Upper lobe of left lung (tissue), 6 donors: Measurements from ENCODE around the gene CABCOCO1. TPM values are rescaled to one million over a fixed set of nuclear protein-coding genes. Genes with fewer than 3 reads are reported as not detected.

Source experiments
- ATAC-seq, 2 donors: fragments of 200-7000 bp; cut with Tn5 transposase; one replicate each; pipeline ENCODE4 v1.9.1; 2022; ENCODE audit warnings: mild to moderate bottlenecking in 2 of 2, moderate library complexity in 2 of 2; ENCODE audit not compliant: low FRiP score in 2 of 2
- DNase-seq, 2 donors: peaks; one replicate each; pipeline ENCODE4 v3.0.0-alpha.2; 2019 to 2020
- H3K27ac ChIP-seq, 4 donors: fragments of 200-600 bp; sonication (generic); one replicate each; pipeline ENCODE4 v1.5.1; 2016 to 2019
- H3K27me3 ChIP-seq, 4 donors: fragments of 200-600 bp; sonication (generic); one replicate each; pipeline ENCODE4 v1.5.1; 2017 to 2019
- H3K36me3 ChIP-seq, 4 donors: fragments of 200-600 bp; sonication (generic); one replicate each; pipeline ENCODE4 v1.5.1; 2016 to 2019
- H3K4me1 ChIP-seq, 4 donors: fragments of 200-600 bp; sonication (generic); one replicate each; pipeline ENCODE4 v1.5.1; 2018 to 2019
- H3K4me3 ChIP-seq, 4 donors: fragments of 200-600 bp; sonication (generic); one replicate each; pipeline ENCODE4 v1.5.1; 2017 to 2019; ENCODE audit warnings: mild to moderate bottlenecking in 2 of 4, moderate library complexity in 1 of 4
- H3K9me3 ChIP-seq, 4 donors: fragments of 200-600 bp; sonication (generic); one replicate each; pipeline ENCODE4 v1.5.1; 2018 to 2019
- EP300 ChIP-seq, 4 donors: sonication (generic); formaldehyde crosslinking; IDR thresholded peaks; one replicate each; pipeline ENCODE4 v1.5.1; 2017; ENCODE audit warnings: antibody characterized with exemption in 4 of 4, control low read depth in 2 of 4
- POLR2A ChIP-seq, 4 donors: fragments of 450-650 bp; IDR thresholded peaks; one replicate each; pipeline ENCODE4 v1.5.1; 2016 to 2017; ENCODE audit warnings: antibody characterized with exemption in 4 of 4, mild to moderate bottlenecking in 2 of 4
- POLR2AphosphoS5 ChIP-seq, 2 donors: sonication (generic); formaldehyde crosslinking; IDR thresholded peaks; one replicate each; pipeline ENCODE4 v1.5.1; 2017; ENCODE audit warnings: antibody characterized with exemption in 2 of 2
- WGBS, 2 donors: methylation state at CpG; one replicate each; pipeline ENCODE4 v1.1.5; 2017 to 2018; 5-methylcytosine and 5-hydroxymethylcytosine counted together
- total RNA-seq, 6 donors: library from RNA; depleted of rRNA in 4 of 6; stranded (reverse); fragments of >200 nt in 4 of 6; gene quantifications; one replicate each; pipeline versions ENCODE4 v1.1.0 to v1.2.1, GENCODE V29; 2016 to 2021
- TF ChIP-seq, protein P1 (sequence below), 6 experiments: fragments of 450-650 bp in 4 of 6; fragments of 200-600 bp in 2 of 6; sonication (generic) in 2 of 6; IDR thresholded peaks; one replicate each; pipeline ENCODE4 v1.5.1; 2016 to 2019; ENCODE audit warnings: antibody characterized with exemption in 6 of 6
- donor health status: DM: no; HTN: no; CAD: no; lungs with moderate emphysema.
- donor health status: DM: no; HTN: yes; CAD: no; lungs with severe emphysema.

The CABCOCO1 gene
- total RNA-seq, 6 donors from 2014 or later = 1.3 to 12.2 (median 2.3) TPM; not detected in 1

DNA sequence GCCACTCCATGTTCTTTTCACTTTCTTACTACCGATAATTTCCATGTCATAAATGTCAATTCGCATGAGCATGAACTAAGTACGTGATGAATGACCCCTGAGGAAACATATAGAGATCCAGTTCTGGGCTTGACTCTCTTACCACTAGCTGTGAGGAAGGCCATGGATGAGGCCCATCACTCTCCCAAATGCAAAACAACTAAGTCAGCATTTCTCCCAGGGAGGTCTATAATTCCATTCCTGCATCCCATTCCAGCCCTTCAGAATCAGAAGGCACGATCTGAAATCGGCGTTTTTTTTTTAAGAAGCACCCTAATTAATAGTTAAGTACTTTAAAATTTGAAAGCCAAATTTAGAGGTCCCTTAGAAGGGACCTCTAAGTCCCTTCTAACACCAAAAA lies 116.5 kb downstream of the CABCOCO1 start:
- H3K27ac ChIP-seq = no peak overlapping the region
- DNase-seq (no peak), ATAC-seq (no peak)
- no peaks in the 10 kb centered on the region for H3K27me3 ChIP-seq
- H3K4me1 ChIP-seq = peaks cover 0 to 10% (median 2%) of the 10 kb centered on the region in 4 donors
- TF ChIP-seq POLR2AphosphoS5 (IDR thresholded peaks at IDR 0.05) (no peak), EP300 (IDR thresholded peaks at IDR 0.05) (no peak)
- H3K4me3 ChIP-seq = no peak overlapping the region
- H3K36me3 ChIP-seq = no peaks in the 10 kb centered on the region
- no peaks in the 10 kb centered on the region for H3K9me3 ChIP-seq
- 88 to 89% methylated on average over 6 of the region's 6 CpGs for WGBS, 2 donors

DNA sequence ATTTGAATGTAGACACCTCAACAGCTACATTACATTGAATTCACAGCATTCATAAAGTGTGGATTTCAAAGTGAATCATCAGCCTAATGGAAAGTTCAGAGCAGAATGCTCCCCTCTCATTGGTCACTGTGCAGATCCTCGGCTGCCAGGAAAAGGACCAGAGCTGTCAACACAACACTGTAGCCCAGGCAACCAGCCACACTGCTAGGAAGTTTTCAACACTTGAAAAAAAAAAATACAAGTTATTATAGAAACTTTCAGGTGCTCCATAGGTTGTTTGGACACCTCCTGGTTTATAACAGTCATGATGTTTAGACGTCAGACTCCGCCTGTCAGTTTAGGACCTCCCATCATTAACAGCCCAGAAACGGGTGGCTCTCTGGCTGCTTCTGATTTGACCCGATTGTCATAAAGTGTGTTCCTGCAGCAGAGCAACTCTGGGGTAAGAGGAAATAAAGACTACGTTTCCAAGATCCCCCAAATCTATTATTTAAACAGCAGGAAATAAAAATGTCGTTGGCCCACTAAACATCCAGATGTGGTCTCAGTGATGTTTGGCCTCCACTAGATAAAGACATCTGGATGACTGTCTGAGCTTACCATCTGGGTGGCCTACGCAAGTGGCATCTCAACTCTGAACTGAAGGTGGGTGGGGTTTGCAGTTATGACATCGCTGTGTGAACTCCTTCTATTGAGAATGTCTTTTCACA lies 117.4 kb downstream of the CABCOCO1 start:
- WGBS, 2 donors = 39 to 47% methylated on average over 9 of the region's 9 CpGs
- Histone ChIP-seq H3K36me3 (no peaks in the 10 kb centered on the region), H3K4me3 (no peak overlapping the region), H3K27me3 (no peaks in the 10 kb centered on the region), H3K9me3 (no peaks in the 10 kb centered on the region), H3K4me1 (peaks cover 0 to 10% (median 2%) of the 10 kb centered on the region in 4 donors), H3K27ac (peak overlapping the region in 1 of 4 donors; percentile 48)
- no peak for TF ChIP-seq POLR2A (IDR thresholded peaks at IDR 0.05)
- no peak for TF ChIP-seq EP300 (IDR thresholded peaks at IDR 0.05)
- TF ChIP-seq, protein P1, sequence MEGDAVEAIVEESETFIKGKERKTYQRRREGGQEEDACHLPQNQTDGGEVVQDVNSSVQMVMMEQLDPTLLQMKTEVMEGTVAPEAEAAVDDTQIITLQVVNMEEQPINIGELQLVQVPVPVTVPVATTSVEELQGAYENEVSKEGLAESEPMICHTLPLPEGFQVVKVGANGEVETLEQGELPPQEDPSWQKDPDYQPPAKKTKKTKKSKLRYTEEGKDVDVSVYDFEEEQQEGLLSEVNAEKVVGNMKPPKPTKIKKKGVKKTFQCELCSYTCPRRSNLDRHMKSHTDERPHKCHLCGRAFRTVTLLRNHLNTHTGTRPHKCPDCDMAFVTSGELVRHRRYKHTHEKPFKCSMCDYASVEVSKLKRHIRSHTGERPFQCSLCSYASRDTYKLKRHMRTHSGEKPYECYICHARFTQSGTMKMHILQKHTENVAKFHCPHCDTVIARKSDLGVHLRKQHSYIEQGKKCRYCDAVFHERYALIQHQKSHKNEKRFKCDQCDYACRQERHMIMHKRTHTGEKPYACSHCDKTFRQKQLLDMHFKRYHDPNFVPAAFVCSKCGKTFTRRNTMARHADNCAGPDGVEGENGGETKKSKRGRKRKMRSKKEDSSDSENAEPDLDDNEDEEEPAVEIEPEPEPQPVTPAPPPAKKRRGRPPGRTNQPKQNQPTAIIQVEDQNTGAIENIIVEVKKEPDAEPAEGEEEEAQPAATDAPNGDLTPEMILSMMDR (IDR thresholded peaks at IDR 0.05) = no peak
- no peak for TF ChIP-seq POLR2AphosphoS5 (IDR thresholded peaks at IDR 0.05)
- ATAC-seq (peak; percentile 77 to 86), DNase-seq (peak in 1 of 2 donors; percentile 48)

DNA sequence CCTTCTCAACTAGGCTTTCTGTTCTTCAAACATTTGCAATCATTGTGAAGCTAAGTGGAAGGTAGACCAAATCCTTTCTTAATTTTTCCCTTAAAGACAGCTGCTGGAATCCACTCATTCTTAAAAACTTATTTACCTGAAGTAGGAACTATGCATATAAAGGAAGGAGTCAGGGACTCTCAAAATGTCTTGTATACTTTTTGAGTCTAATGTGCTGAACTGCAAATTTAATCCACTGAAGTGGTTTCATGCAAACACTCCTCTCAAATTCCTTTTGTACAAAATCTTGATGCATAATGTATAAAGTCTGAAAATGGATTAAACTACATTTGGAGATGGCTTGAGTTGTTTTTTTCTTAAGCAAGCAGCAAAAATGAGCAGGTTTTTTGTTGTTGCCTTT lies 118.0 kb downstream of the CABCOCO1 start:
- no peak for TF ChIP-seq POLR2AphosphoS5 (IDR thresholded peaks at IDR 0.05)
- TF ChIP-seq POLR2A (IDR thresholded peaks at IDR 0.05) = no peak
- no peak for TF ChIP-seq EP300 (IDR thresholded peaks at IDR 0.05)
- TF ChIP-seq, protein P1 (IDR thresholded peaks at IDR 0.05) = no peak
- ATAC-seq (no peak), DNase-seq (no peak)
- Histone ChIP-seq H3K27me3 (no peaks in the 10 kb centered on the region), H3K9me3 (no peaks in the 10 kb centered on the region), H3K36me3 (no peaks in the 10 kb centered on the region), H3K4me1 (peaks cover 0 to 10% (median 2%) of the 10 kb centered on the region in 4 donors), H3K27ac (peak overlapping the region in 1 of 4 donors; percentile 48), H3K4me3 (no peak overlapping the region)

DNA sequence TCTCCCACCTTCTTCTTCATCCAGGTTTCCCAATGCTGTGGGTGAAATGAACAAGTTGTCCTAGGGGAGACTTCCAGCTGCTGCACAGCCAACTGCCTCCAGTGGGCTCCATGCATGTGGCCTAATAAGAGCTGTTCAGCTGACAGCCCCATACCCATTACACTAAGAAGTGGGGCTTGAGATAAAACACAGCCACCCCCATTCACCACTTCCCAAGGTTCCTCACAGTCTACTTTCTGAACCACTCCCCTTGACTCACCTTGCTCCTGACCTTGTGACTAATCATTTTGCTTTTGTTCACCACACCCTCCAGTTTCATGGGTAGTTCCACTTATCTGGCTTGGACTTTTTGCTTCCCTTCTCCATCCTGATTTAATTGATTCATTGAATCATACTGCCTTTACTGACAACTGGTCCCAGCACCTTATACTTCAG lies 119.3 kb downstream of the CABCOCO1 start:
- TF ChIP-seq EP300 (IDR thresholded peaks at IDR 0.05) (no peak), POLR2A (IDR thresholded peaks at IDR 0.05) (no peak), POLR2AphosphoS5 (IDR thresholded peaks at IDR 0.05) (no peak)
- TF ChIP-seq, protein P1 (IDR thresholded peaks at IDR 0.05) = no peak
- H3K36me3 ChIP-seq = no peaks in the 10 kb centered on the region
- H3K9me3 ChIP-seq = no peaks in the 10 kb centered on the region
- H3K4me3 ChIP-seq = no peak overlapping the region
- H3K27me3 ChIP-seq = no peaks in the 10 kb centered on the region
- H3K4me1 ChIP-seq = peaks cover 5 to 16% (median 11%) of the 10 kb centered on the region in 4 donors
- no peak for ATAC-seq
- H3K27ac ChIP-seq = no peak overlapping the region
- DNase-seq = no peak

DNA sequence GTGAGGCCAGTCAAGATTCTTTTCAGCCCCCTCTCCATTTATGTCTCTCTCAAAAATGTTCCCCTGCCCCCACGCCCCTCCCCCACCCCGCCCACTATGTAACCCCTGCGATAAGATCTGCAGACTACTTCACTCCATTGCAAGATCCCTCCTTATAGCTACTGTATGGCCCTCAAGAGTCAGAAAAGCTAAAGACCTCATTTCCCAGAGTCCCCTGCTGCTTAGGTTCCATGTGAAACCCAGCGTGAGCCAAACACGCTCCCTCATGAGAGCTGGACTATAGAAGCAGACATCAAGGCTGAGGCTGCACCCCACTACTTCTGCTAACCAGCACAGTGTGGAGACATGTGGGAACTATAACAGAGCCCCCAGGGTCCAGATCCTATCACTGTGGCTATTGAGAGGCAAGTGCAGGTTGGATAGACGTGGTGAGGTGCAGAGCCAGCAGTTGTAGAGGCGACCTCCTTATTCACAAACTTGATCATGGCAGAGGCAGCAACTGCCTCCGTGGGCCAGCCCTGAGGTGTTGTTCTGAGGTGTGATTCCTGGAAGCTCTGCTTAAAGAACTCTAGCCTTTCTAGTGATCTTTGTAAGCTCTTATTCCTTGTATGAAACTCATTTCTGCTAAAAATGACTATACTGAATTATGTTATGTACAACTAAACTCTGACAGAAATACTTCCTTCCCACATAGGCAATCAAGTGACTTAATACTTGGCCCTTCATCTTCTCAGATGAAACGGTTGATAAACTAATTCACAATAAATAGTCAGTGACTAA lies 121.8 kb downstream of the CABCOCO1 start:
- H3K27ac ChIP-seq = no peak overlapping the region
- H3K4me1 ChIP-seq = peaks cover 5 to 20% (median 12%) of the 10 kb centered on the region in 4 donors
- TF ChIP-seq EP300 (IDR thresholded peaks at IDR 0.05) (no peak), POLR2A (IDR thresholded peaks at IDR 0.05) (no peak), POLR2AphosphoS5 (IDR thresholded peaks at IDR 0.05) (no peak)
- TF ChIP-seq, protein P1 (IDR thresholded peaks at IDR 0.05) = no peak
- no peak for ATAC-seq
- DNase-seq = no peak
- H3K36me3 ChIP-seq = no peaks in the 10 kb centered on the region
- 66 to 79% methylated on average over 9 of the region's 9 CpGs for WGBS, 2 donors
- H3K27me3 ChIP-seq = no peaks in the 10 kb centered on the region
- H3K9me3 ChIP-seq = no peaks in the 10 kb centered on the region
- H3K4me3 ChIP-seq = no peak overlapping the region
